ENCODE measurements around the gene TNK2. TPM values are rescaled to one million over a fixed set of nuclear protein-coding genes. Genes with fewer than 3 reads are reported as not detected.

The TNK2 gene
- total and polyA plus RNA-seq, 2 of the 8 experiments (the other 6 are each of a cell fraction or from before 2014, with no cell fraction given), result 10.4 to 33.9 TPM

GRCh38 chr3:195903950-195904290 is 4.4 kb downstream of the TNK2 start:
- Histone ChIP-seq H3K79me1 (ENCODE audit: low read depth, low read length) (peaks cover 8% of the 10 kb centered on the region), H3K9me3 (ENCODE audit: insufficient read depth in 2 of 2, low read depth in 1 of 2, low read length in 1 of 2) (no peaks in the 10 kb centered on the region), H3K4ac (replicated peaks; ENCODE audit: insufficient read length, low read depth, low read length) (no peak overlapping the region), H3K23me2 (ENCODE audit: low read depth, low read length) (peaks cover 12% of the 10 kb centered on the region), H2BK12ac (ENCODE audit: low read depth, low read length) (no peak overlapping the region), H4K20me1 (replicated peaks in 1 of 2; ENCODE audit: control insufficient read depth in 1 of 2, insufficient read depth in 2 of 2, low read length in 2 of 2) (peaks cover 5 to 31% of the 10 kb centered on the region in 2 experiments), H4K5ac (ENCODE audit: insufficient read length, low read depth, low read length) (no peak overlapping the region), H4K91ac (replicated peaks; ENCODE audit: insufficient read length, low read length) (no peak overlapping the region), H2AFZ (ENCODE audit: low read length) (no peak overlapping the region), H3K9ac (replicated peaks in 1 of 4; ENCODE audit: extremely low read depth in 1 of 4, low read depth in 3 of 4, low read length in 3 of 4) (no peak overlapping the region), H3K56ac (replicated peaks; ENCODE audit: insufficient read length, low read depth, low read length) (no peak overlapping the region), H3K27me3 (replicated peaks in 1 of 4; ENCODE audit: control insufficient read depth in 3 of 4, extremely low read depth in 1 of 4, insufficient read depth in 3 of 4, low read length in 3 of 4) (peaks cover 0 to 9% (median 3%) of the 10 kb centered on the region in 4 experiments; a peak in 4 of 7 replicates), H3K4me2 (ENCODE audit: insufficient read depth in 1 of 2, low read depth in 2 of 2, low read length in 2 of 2) (no peak overlapping the region), H3K4me1 (replicated peaks in 1 of 4; ENCODE audit: control insufficient read depth in 3 of 4, insufficient read depth in 4 of 4, low read length in 3 of 4) (peaks cover 0 to 10% (median 8%) of the 10 kb centered on the region in 4 experiments; a peak in 5 of 7 replicates), H2BK15ac (ENCODE audit: low read length) (no peak overlapping the region), H3K14ac (ENCODE audit: insufficient read length) (no peak overlapping the region), H2AK5ac (ENCODE audit: low read depth, low read length) (no peak overlapping the region), H3K4me3 (ENCODE audit: extremely low read depth in 1 of 4, insufficient read depth in 2 of 4, low read depth in 3 of 4, low read length in 4 of 4) (no peak overlapping the region), H3K27ac (ENCODE audit: low read depth, low read length) (no peak overlapping the region), H2BK20ac (ENCODE audit: low read length) (no peak overlapping the region), H3K79me2 (ENCODE audit: control insufficient read depth in 1 of 2, insufficient read depth in 2 of 2, low read length in 2 of 2) (peaks cover 7 to 28% of the 10 kb centered on the region in 2 experiments; a peak in 3 of 4 replicates), H2BK5ac (ENCODE audit: low read depth, low read length) (no peak overlapping the region), H3K23ac (ENCODE audit: insufficient read length) (no peak overlapping the region), H2BK120ac (replicated peaks; ENCODE audit: low read depth, low read length) (no peak overlapping the region), H3K36me3 (ENCODE audit: control insufficient read depth in 2 of 4, insufficient read depth in 4 of 4, low read length in 3 of 4) (no peaks in the 10 kb centered on the region), H3K18ac (ENCODE audit: extremely low read depth, low read length) (no peak overlapping the region), H4K8ac (ENCODE audit: extremely low read depth, insufficient read depth, low read length) (no peak overlapping the region)
- TF ChIP-seq GTF2F1 (IDR thresholded peaks at IDR 0.05; ENCODE audit: borderline replicate concordance, low read depth, low read length), result no peak
- TF ChIP-seq SP4 (IDR thresholded peaks at IDR 0.05; ENCODE audit: low read length), result no peak
- no peak for TF ChIP-seq TBP (IDR thresholded peaks at IDR 0.05; ENCODE audit: low read depth, low read length)
- TF ChIP-seq ASH2L (IDR thresholded peaks at IDR 0.05; ENCODE audit: low read length), result no peak
- no peak for TF ChIP-seq JUN (IDR thresholded peaks at IDR 0.05; ENCODE audit: low read depth, low read length)
- TF ChIP-seq RNF2 (IDR thresholded peaks at IDR 0.05; ENCODE audit: borderline replicate concordance, low read depth, low read length, missing control alignments, poor library complexity, severe bottlenecking), result no peak
- no peak for TF ChIP-seq EGR1 (IDR thresholded peaks at IDR 0.05; ENCODE audit: borderline replicate concordance, low read depth, low read length)
- TF ChIP-seq TAF7 (optimal IDR thresholded peaks at IDR 0.05; ENCODE audit: borderline replicate concordance, low read depth, low read length), result no peak
- no peak for TF ChIP-seq SIN3A (conservative IDR thresholded peaks at IDR 0.05 in 1 of 2, IDR thresholded peaks at IDR 0.05 in 1 of 2; ENCODE audit: low read depth in 1 of 2, low read length in 2 of 2)
- no peak for FAIRE-seq
- ChIA-PET CTCF (ENCODE audit: partially characterized antibody) (interaction anchor here (0.8 to 23.1 kb wide), 4 partner anchors 10 to 47 kb away, joined by 3 to 499 read pairs (median 29); no protein-coding TSS in a partner anchor), POLR2A (ENCODE audit: partially characterized antibody) (no interaction called here)
- 95% methylated on average over 6 of the region's 6 CpGs; no CpG with 5 or more reads in 1 of the 2 experiments for WGBS, 2 experiments (ENCODE audit: extremely low coverage in 1 of 2, insufficient coverage in 1 of 2, insufficient read length in 1 of 2, insufficient replicate concordance in 2 of 2, low coverage in 1 of 2, low lambda C conversion rate in 2 of 2, missing lambda C conversion rate in 1 of 2)
- DNase-seq (ENCODE audit: low read depth in 1 of 2, low spot score in 2 of 2), result no peak
